Measurements from ENCODE around the gene FHDC1. TPM values are rescaled to one million over a fixed set of nuclear protein-coding genes. Genes with fewer than 3 reads are reported as not detected.

FHDC1 gene
- total RNA-seq, 4 donors from 2014 or later, result 0.29 to 0.52 (median 0.45) TPM

- TF ChIP-seq, protein P1, sequence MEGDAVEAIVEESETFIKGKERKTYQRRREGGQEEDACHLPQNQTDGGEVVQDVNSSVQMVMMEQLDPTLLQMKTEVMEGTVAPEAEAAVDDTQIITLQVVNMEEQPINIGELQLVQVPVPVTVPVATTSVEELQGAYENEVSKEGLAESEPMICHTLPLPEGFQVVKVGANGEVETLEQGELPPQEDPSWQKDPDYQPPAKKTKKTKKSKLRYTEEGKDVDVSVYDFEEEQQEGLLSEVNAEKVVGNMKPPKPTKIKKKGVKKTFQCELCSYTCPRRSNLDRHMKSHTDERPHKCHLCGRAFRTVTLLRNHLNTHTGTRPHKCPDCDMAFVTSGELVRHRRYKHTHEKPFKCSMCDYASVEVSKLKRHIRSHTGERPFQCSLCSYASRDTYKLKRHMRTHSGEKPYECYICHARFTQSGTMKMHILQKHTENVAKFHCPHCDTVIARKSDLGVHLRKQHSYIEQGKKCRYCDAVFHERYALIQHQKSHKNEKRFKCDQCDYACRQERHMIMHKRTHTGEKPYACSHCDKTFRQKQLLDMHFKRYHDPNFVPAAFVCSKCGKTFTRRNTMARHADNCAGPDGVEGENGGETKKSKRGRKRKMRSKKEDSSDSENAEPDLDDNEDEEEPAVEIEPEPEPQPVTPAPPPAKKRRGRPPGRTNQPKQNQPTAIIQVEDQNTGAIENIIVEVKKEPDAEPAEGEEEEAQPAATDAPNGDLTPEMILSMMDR (IDR thresholded peaks at IDR 0.05 in 4 of 5, conservative IDR thresholded peaks at IDR 0.05 in 1 of 5), result no peak
- no peak for TF ChIP-seq POLR2A (IDR thresholded peaks at IDR 0.05)
- Histone ChIP-seq H3K9me3 (no peaks in the 10 kb centered on the region), H3K36me3 (no peaks in the 10 kb centered on the region), H3K27ac (no peak overlapping the region), H3K4me3 (no peak overlapping the region), H3K4me1 (no peaks in the 10 kb centered on the region), H3K27me3 (no peaks in the 10 kb centered on the region)
- in situ Hi-C loops (cut with MboI; ENCODE audit: low sequenced_read_pairs in 4 of 4) (no loop called here), intact Hi-C loops (cut with DNase I; ENCODE audit: low total_unique reads) (no loop called here)
- ATAC-seq, result no peak
- DNase-seq, result no peak
Measured at GRCh38 chr4:152981842-152982241, 45.7 kb downstream of the FHDC1 start.

GRCh38 chr4:152983221-152983620, 47.1 kb downstream of the FHDC1 start:
- Histone ChIP-seq H3K36me3 (no peaks in the 10 kb centered on the region), H3K9me3 (no peaks in the 10 kb centered on the region), H3K4me3 (no peak overlapping the region), H3K27ac (no peak overlapping the region), H3K27me3 (no peaks in the 10 kb centered on the region), H3K4me1 (no peaks in the 10 kb centered on the region)
- in situ Hi-C loops (cut with MboI; ENCODE audit: low sequenced_read_pairs in 4 of 4) (no loop called here), intact Hi-C loops (cut with DNase I; ENCODE audit: low total_unique reads) (no loop called here)
- no peak for DNase-seq
- TF ChIP-seq, protein P1 (IDR thresholded peaks at IDR 0.05 in 4 of 5, conservative IDR thresholded peaks at IDR 0.05 in 1 of 5), result no peak
- no peak for TF ChIP-seq POLR2A (IDR thresholded peaks at IDR 0.05)
- ATAC-seq, result no peak

GRCh38 chr4:152983774-152984411, 47.8 kb downstream of the FHDC1 start:
- intact Hi-C loops (cut with DNase I; ENCODE audit: low total_unique reads) (no loop called here), in situ Hi-C loops (cut with MboI; ENCODE audit: low sequenced_read_pairs in 4 of 4) (no loop called here)
- H3K4me1 ChIP-seq, result no peaks in the 10 kb centered on the region
- H3K4me3 ChIP-seq, result no peak overlapping the region
- ATAC-seq (no peak), DNase-seq (no peak)
- H3K36me3 ChIP-seq, result no peaks in the 10 kb centered on the region
- TF ChIP-seq, protein P1 (IDR thresholded peaks at IDR 0.05 in 4 of 5, conservative IDR thresholded peaks at IDR 0.05 in 1 of 5), result no peak
- TF ChIP-seq POLR2A (IDR thresholded peaks at IDR 0.05), result no peak
- no peak overlapping the region for H3K27ac ChIP-seq
- no peaks in the 10 kb centered on the region for H3K9me3 ChIP-seq
- H3K27me3 ChIP-seq, result no peaks in the 10 kb centered on the region

- H3K27ac ChIP-seq, result no peak overlapping the region
- TF ChIP-seq POLR2A (IDR thresholded peaks at IDR 0.05), result no peak
- TF ChIP-seq, protein P1 (IDR thresholded peaks at IDR 0.05 in 4 of 5, conservative IDR thresholded peaks at IDR 0.05 in 1 of 5), result no peak
- no peaks in the 10 kb centered on the region for H3K9me3 ChIP-seq
- no peaks in the 10 kb centered on the region for H3K4me1 ChIP-seq
- intact Hi-C loops (cut with DNase I; ENCODE audit: low total_unique reads), result no loop called here
- in situ Hi-C loops (cut with MboI; ENCODE audit: low sequenced_read_pairs in 4 of 4), result no loop called here
- ATAC-seq, result no peak
- H3K27me3 ChIP-seq, result no peaks in the 10 kb centered on the region
- no peak for DNase-seq
- no peaks in the 10 kb centered on the region for H3K36me3 ChIP-seq
- no peak overlapping the region for H3K4me3 ChIP-seq
Measured at GRCh38 chr4:152988721-152989553, 52.8 kb downstream of the FHDC1 start.

All from gastrocnemius medialis (tissue), 4 donors.